DMS153 (cell line): ENCODE results near the gene AFF1.

Experiments
- DNase-seq: peaks from one replicate; lab custom pipeline; 2025; lab: John Stamatoyannopoulos, UW

Gene AFF1

DNA sequence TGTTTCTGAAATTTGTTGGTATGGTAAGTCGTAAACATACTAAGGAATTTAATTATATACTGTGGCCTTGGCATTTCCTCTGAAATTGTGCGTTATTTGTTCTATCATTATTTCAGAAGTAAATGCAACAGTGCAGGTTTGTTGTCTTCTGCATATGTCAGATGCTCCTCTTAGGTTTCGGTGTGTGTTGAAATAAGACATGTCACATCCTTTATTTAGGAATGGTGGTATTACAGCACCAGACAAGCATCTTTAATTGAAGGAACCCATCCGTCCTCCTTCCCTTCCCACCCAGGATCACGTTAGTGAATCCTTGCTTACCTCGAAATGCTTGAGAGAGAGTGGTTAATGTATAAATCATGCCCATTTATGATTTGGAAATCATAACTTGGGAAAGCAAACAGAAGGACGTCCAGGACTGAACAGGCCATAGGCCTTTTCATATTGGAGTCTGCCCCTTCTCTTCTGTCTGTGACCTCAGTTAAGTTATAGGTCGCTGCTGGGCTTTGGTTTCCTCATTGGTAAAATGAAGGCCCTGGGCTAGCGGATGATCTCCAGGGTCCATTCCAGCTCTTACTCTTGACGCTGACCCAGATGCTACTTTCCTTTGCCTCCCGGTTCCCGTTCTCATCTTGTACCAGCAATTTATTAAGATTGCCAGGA, 151.5 kb downstream of the AFF1 start:
- no peak for DNase-seq

DNA sequence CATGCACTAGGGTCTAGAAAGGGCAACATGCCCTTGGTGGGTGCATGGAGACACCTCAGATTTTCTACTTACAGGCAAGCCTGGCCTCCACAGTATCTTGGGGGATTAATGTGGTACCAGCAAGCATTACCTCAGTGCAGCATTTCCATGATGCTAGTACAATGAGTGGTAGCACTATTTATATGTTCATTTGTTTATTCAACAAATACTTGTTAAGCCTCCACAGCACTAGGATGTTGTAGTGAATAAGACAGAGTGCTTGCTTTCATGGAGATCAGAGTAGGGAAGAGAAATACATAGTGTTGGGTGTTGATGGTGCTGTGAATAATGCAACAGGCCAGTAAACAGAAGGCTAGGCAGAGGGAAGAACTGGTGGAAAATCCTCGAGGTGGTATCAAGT, 152.2 kb downstream of the AFF1 start:
- no peak for DNase-seq

DNA sequence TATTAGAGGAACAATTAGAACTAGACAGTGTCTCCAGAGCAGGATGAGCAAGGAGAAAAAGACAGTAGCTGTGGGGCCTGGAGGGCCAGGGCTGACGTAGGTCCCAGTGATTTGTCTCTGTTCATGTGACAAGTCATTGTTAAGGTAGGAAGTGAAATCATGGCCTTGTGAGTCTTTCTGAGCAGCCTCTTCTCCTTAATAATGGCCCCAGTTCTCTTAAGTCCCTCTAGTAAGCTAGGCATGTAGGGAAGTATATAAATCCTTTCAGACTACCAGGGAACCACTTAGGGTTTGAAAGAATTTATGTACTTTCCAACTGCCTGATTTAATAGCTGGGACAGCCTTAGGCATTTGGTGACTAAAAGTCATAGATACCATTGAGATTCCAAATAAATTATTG, 152.6 kb downstream of the AFF1 start:
- no peak for DNase-seq

DNA sequence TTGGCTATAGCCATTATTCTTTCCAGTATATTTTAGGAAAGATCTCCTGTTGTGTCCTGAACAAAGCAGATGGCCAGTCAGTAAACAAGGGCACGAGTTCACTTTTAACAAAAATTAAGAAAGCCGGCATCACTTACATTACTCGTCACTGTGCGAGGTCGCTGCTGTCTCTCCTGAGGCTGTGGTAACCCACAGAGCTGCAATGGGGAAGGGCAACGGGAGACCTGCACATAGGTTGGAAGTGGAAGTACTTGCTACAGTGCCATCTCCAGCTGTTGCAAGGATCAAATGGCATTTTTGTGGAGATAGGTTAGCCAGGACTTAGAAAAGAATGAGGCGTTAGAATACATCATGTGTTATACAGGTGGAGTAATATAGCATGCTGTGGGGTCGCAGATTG, 153.4 kb downstream of the AFF1 start:
- no peak for DNase-seq

DNA sequence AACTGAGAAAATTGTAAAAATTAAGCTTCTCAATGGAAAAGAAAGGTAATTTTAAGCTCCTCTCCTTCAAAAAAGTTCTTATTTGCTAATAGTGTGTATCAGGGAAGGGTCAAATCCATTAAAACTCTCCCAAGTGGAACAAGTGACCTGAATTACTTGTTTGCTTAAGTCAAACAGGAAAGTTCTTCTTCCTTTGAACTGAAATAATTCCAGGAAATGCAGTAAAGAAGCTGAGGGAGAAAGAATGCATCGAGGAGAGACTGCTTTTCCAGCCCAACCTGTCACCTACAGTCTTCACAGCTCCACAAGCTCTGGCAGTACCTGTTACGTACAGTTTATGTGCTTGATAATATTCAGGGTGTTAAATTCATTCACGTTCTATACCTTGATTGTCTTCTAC, 154.6 kb downstream of the AFF1 start:
- DNase-seq = no peak

DNA sequence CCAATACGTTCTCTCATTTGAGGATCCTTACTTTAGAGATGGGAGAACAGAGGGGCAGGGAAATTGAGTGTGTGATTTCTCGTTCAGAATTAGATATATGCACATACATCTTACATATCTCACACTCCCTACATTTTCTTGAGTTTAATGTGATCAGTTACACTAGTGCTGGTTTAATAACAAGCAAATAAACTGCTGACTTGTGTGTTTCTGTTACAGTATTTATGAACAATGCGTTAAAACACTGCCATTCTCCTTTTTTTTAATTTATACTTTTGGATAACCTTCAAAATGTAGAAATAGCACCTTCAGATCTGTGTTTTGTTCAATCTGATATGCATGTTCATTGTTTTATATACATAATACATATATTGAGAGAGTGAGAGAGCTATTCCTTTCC, 155.5 kb downstream of the AFF1 start:
- no peak for DNase-seq

DNA sequence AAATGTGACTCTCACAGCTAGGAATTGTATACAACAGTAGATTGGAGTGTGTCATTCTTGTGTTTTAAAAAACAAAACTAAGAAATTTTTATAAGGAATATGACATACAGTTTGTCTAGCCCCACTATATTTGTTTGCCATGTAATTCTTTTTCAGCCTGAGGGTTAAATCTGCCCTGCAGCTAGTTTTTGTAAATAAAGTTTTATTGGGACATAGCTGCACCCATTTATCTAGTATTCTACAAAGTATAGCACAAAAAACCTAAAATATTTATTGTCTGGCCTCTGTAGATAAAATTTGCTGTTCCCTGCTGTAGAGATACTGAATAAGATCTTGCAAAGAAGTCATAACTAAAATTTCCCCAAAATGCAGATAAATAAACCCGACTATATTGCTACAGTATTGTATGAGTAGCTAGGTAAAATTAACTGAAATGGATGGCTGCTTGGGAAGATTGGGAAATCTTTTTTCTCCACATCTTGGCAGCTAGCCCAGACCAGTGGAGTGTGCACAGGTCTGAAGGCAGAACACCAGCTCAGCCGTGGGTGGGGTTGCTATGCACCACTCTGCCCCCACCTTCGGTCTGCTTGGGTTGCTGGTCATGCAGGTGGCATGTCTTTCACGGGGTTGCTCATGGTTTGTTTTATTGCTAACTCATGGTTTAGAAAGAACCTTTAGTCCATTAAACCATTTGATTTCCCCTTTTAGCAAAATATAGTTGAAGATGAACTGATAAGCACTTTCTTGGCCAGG, 157.8 kb downstream of the AFF1 start:
- DNase-seq = peak; percentile 69

DNA sequence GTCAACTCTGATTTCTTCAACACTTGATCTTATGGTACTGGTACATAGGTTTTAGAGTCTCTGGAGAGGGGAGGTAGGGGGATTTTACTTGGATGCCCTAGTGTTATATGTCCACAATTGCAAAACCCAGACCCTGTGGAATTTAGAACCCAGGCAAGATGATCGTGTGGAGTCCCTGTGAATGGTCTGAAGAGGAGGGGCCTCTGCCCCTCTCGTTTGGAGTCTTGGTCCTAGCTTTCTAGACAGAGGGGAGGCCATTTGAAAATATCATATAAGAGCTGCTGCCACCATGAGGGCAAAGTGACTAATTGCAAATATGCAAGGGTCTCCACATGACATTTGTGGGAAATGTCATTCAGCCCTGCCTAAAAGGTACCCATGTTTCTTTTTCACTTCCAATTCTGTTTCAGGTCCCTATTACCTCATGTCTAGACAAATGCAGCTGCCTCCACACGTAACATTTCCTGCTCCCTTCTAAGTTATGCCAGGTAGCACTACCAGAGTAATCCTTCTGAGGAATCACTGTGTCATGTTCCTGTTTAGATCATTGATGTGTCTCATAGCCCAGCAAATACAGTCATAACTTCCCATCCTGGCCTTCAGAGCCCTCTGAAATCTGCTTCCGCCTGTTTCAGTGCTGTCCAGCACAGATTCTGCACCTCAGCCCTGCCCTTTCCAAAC, 158.8 kb downstream of the AFF1 start:
- DNase-seq = peak; percentile 40

DNA sequence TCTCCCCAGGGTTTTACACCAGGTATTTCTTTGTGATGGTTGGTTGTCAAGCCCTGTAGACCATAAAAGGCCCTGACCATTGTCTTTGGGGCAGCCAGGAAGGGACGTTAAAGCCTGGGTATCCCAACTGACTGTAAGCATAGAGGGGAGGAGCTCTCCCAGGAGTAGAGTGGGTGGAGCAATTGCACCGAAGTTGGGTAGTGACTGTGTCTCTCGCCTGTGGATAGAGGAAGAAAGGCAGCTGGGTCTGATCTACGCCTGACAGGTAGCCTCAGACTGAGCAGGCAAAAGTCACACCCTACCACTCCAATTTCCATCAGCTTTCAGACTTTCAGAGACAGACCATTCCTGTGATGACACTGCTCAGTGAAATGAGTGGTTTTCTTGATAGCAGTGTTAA, 162.3 kb downstream of the AFF1 start:
- no peak for DNase-seq

DNA sequence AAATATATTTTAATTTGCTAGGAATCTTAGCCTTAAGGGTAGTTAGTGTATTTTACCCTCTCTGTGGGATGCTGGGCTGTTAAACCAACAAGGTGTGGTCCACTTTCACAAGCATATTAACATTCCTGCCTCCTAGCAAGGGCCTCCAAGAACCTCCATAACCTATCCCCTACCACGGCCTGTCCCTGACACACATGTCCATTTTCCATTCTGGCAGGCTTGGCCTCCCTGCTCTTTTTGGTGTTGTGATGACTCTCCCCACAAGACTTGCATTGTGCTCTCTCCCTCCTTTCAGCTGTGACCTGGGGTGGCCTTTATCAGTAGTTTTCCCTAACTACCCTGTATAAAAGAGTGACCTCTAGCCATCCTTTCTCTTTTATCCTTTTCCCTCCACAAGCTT, 165.4 kb downstream of the AFF1 start:
- DNase-seq = no peak

DNA sequence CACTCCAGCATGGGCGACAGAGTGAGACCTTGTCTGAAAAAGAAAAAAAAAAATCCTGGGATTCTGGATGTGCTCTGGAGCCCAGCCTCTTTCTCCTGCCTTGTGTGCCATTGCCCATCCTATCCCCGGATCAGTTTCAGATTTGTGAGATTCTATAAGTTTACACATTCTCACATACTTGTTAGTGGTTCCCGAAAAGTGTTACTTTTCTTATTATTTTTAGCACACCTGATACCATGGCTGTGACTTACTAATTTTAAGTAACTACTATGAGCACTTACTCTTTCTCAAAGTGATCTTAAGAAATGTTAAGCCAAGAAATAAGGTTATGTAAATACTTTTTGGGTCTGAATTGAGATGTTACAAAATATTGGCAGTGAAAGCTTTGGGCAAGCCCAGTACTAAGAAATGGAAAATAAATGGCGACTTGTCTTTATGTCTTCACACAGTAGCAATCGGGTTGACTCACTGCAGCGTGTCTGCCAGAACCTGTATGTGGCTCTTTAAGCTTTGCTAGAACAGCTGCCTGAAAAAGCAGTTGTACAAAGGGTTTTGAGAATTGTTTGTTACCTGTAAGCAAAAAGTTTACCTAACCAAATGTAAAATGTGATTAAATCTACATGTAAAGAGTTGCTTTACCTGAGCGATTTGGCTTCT, 166.9 kb downstream of the AFF1 start:
- DNase-seq = no peak

DNA sequence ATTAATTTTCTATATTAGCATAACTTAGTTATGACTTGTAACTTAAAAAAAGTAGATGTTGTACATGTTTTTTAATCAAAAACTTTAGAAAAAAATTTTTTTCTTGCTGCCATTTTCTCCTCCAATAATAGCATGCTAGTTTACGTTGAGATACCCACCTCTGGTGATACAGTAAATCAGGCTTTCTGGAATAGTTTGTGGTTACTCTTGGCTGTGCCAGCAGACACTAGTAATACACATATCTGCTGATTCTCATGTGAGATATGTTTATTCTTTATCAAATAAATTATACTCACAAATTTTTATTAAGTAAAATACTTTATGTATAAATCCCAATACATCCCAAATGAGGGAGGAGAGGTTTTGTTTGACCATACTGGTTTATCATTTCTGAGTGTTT, 168.3 kb downstream of the AFF1 start:
- DNase-seq = no peak

DNA sequence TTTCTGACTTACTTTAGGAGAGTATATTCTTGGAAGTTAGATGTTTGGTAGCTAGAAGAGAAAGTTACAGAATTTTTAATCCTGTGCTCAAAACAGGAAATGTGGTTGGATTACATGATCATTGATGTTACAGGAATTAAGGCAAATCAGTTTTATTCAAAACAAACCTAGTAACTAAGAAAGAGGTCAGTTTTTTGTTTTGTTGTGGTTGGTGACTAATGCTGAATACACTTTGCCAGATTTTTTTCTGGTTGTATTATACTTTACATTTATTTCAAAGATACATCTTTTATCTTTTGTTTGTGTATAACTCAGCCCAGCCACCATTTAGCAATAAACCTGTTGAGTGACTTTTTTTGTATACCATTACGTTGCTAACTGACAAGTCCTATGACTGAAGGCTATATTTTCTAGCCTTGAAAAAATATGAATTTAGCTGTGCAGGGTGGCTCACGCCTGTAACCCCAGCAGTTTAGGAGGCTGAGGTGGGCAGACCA, 168.9 kb downstream of the AFF1 start:
- no peak for DNase-seq

DNA sequence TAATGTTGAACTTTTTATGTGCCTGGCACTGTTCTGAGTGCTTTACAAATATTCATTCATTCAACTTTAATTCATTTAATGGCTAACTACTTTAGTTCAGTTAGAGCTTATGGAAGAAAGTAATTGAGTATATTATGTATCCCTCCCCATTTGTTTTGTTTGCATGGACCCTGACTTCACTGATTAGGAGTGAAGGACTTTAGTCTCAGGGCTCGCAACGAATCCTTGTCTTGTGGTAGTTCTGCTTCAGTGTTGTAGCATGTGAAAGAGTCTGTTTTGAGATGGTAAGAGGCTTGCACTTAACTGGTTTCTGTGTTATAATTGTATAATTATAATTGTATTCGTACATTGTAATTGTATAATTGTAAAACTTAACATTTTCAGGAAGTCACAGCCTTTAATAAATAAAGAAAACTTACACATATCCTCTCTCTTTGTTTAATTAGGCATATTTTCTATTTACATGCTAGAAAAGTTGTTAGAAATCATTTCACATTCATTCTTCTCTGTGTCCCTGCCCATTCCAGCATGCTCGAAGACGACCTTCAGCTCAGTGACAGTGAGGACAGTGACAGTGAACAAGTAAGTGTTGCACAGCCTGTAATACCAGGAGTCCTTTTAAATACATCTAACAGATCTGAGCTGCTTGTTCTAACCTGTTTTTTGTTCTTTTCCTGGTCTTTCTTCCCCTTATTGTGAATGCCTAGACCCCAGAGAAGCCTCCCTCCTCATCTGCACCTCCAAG, 170.5 kb downstream of the AFF1 start:
- DNase-seq = no peak

DNA sequence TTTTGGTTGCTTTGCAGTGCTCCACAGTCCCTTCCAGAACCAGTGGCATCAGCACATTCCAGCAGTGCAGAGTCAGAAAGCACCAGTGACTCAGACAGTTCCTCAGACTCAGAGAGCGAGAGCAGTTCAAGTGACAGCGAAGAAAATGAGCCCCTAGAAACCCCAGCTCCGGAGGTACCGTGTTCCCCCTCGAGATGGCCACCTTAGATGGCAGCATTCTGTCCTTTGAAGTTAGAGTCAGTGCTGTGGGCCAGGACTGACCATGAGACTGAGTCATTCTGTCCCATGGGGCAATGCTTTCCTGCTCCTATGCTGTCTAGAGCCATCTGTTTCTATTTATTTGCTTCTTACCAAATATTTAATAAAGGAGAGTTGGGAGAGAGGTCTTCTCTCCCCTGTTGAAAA, 173.3 kb downstream of the AFF1 start:
- DNase-seq = no peak

DNA sequence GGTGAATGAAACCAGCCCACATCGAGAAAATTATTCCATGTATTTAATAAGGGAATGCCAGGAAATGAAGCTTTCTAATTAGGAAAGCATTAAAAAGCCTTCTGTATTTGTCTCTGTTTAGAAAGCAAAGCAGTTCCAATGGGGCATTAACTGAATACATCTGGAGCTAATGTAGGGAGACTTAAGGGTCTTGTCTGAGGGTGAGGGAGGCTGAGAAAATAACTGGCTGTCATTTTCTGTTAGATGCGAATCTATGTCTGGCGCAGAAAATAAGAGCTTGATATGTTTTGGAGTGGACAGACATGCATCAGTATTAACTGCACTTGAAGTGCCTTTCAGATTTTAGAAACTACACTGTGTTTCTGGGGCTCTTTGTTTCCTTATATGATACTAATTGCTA, 174.3 kb downstream of the AFF1 start:
- no peak for DNase-seq

DNA sequence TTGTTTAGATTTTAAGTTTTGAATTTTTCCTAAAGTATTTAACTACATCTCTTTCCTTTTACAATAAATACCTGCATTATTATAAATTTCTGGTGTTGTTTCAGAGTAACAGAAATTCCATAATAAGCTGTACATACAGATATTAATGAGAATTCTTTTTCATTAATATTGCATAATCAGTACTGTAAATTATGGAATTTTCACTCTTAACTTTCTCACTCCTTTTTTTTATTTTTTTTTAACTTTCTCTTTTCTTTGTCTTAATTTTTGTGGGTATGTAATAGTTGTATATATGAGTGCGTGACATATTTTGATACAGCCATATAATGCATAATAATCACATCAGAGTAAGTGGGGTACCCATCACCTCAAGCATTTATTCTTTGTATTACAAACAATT, 175.1 kb downstream of the AFF1 start:
- no peak for DNase-seq

DNA sequence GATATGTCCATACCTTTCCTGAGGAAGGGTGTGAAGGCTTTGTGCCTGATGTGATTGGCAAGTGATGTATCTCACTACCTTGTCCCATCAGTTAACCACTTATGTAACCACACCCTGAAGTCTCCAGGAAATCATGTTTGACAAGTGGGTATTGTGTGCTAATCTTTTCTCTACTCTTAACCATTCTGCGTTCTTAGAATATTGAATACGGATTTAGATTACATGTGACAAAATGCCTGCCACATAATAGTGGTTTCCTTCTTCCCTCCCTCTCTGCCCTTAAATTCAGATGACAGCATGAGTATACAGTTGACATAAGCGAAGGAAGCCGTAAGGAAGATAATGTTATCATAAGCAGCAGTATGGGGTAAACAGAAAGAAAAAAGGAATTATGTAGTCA, 177.3 kb downstream of the AFF1 start:
- no peak for DNase-seq

DNA sequence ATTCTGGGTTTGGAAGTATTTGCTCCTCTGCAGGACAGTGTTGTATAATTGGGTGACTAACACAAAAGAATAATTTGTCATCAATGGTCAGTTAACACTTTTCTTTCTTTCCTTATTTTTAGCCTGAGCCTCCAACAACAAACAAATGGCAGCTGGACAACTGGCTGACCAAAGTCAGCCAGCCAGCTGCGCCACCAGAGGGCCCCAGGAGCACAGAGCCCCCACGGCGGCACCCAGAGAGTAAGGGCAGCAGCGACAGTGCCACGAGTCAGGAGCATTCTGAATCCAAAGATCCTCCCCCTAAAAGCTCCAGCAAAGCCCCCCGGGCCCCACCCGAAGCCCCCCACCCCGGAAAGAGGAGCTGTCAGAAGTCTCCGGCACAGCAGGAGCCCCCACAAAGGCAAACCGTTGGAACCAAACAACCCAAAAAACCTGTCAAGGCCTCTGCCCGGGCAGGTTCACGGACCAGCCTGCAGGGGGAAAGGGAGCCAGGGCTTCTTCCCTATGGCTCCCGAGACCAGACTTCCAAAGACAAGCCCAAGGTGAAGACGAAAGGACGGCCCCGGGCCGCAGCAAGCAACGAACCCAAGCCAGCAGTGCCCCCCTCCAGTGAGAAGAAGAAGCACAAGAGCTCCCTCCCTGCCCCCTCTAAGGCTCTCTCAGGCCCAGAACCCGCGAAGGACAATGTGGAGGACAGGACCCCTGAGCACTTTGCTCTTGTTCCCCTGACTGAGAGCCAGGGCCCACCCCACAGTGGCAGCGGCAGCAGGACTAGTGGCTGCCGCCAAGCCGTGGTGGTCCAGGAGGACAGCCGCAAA, 179.6 kb downstream of the AFF1 start:
- no peak for DNase-seq

DNA sequence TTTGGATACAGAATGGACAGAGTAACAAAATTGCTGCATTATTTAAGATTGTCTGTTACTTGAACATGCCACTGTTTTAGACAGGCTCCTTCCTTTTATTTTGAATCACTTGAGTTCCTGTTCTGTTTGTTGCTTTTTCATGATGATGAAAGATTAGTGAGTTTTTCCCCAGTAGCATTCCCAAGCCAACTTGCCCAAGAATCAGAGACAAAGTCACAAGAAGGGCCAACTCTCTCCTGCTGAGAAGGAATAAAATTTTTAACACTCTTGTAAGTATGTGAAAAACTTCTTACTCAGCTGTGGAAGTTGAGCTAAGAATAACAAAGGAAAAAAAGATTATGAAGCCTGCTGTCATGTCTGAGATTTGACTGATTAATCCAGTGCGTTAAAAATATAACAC, 181.4 kb downstream of the AFF1 start:
- DNase-seq = no peak
